ENCODE results near the gene MRC1.

MRC1 gene

GRCh38 chr10:17880601-17881000 lies 71.5 kb downstream of the MRC1 start:
- Mint-ChIP-seq H3K27ac (no peak overlapping the region), H3K9me3 (ENCODE audit: low read depth) (no peaks in the 10 kb centered on the region), H3K4me1 (ENCODE audit: low read depth) (no peaks in the 10 kb centered on the region), H3K27me3 (peaks cover 2% of the 10 kb centered on the region), H3K36me3 (no peaks in the 10 kb centered on the region), H3K4me3 (no peak overlapping the region)

GRCh38 chr10:17882557-17882956 lies 73.4 kb downstream of the MRC1 start:
- H3K36me3 Mint-ChIP-seq, result no peaks in the 10 kb centered on the region
- H3K9me3 Mint-ChIP-seq (ENCODE audit: low read depth), result no peaks in the 10 kb centered on the region
- H3K27me3 Mint-ChIP-seq, result no peaks in the 10 kb centered on the region
- no peaks in the 10 kb centered on the region for H3K4me1 Mint-ChIP-seq (ENCODE audit: low read depth)
- no peak overlapping the region for H3K27ac Mint-ChIP-seq
- no peak overlapping the region for H3K4me3 Mint-ChIP-seq

GRCh38 chr10:17883621-17884020 lies 74.5 kb downstream of the MRC1 start:
- Mint-ChIP-seq H3K36me3 (no peaks in the 10 kb centered on the region), H3K27ac (no peak overlapping the region), H3K4me1 (ENCODE audit: low read depth) (no peaks in the 10 kb centered on the region), H3K27me3 (no peaks in the 10 kb centered on the region), H3K9me3 (ENCODE audit: low read depth) (no peaks in the 10 kb centered on the region), H3K4me3 (no peak overlapping the region)

- Mint-ChIP-seq H3K27ac (no peak overlapping the region), H3K4me3 (no peak overlapping the region), H3K27me3 (no peaks in the 10 kb centered on the region), H3K9me3 (ENCODE audit: low read depth) (no peaks in the 10 kb centered on the region), H3K4me1 (ENCODE audit: low read depth) (no peaks in the 10 kb centered on the region), H3K36me3 (no peaks in the 10 kb centered on the region)
Measured at GRCh38 chr10:17888189-17888588, 79.0 kb downstream of the MRC1 start.

GRCh38 chr10:17891435-17891834 lies 82.3 kb downstream of the MRC1 start:
- no peaks in the 10 kb centered on the region for H3K36me3 Mint-ChIP-seq
- no peaks in the 10 kb centered on the region for H3K4me1 Mint-ChIP-seq (ENCODE audit: low read depth)
- H3K27ac Mint-ChIP-seq, result no peak overlapping the region
- no peaks in the 10 kb centered on the region for H3K27me3 Mint-ChIP-seq
- no peaks in the 10 kb centered on the region for H3K9me3 Mint-ChIP-seq (ENCODE audit: low read depth)
- H3K4me3 Mint-ChIP-seq, result no peak overlapping the region

GRCh38 chr10:17904564-17904963 lies 95.4 kb downstream of the MRC1 start:
- Mint-ChIP-seq H3K27me3 (peaks cover 2% of the 10 kb centered on the region), H3K9me3 (ENCODE audit: low read depth) (no peaks in the 10 kb centered on the region), H3K36me3 (no peaks in the 10 kb centered on the region), H3K4me1 (ENCODE audit: low read depth) (no peaks in the 10 kb centered on the region), H3K4me3 (no peak overlapping the region), H3K27ac (no peak overlapping the region)

- H3K4me3 Mint-ChIP-seq, result no peak overlapping the region
- H3K36me3 Mint-ChIP-seq, result no peaks in the 10 kb centered on the region
- no peaks in the 10 kb centered on the region for H3K9me3 Mint-ChIP-seq (ENCODE audit: low read depth)
- no peaks in the 10 kb centered on the region for H3K4me1 Mint-ChIP-seq (ENCODE audit: low read depth)
- no peak overlapping the region for H3K27ac Mint-ChIP-seq
- H3K27me3 Mint-ChIP-seq, result peaks cover 5% of the 10 kb centered on the region
Measured at GRCh38 chr10:17905491-17905890, 96.3 kb downstream of the MRC1 start.

- Mint-ChIP-seq H3K27ac (no peak overlapping the region), H3K4me3 (no peak overlapping the region), H3K36me3 (no peaks in the 10 kb centered on the region), H3K4me1 (ENCODE audit: low read depth) (no peaks in the 10 kb centered on the region), H3K9me3 (ENCODE audit: low read depth) (no peaks in the 10 kb centered on the region), H3K27me3 (peaks cover 5% of the 10 kb centered on the region)
Measured at GRCh38 chr10:17906002-17906401, 96.9 kb downstream of the MRC1 start.

GRCh38 chr10:17907641-17908040 lies 98.5 kb downstream of the MRC1 start:
- H3K36me3 Mint-ChIP-seq, result no peaks in the 10 kb centered on the region
- no peak overlapping the region for H3K27ac Mint-ChIP-seq
- peaks cover 7% of the 10 kb centered on the region for H3K27me3 Mint-ChIP-seq

GRCh38 chr10:17910125-17910789 lies 101.1 kb downstream of the MRC1 start:
- peaks cover 5% of the 10 kb centered on the region for H3K9me3 Mint-ChIP-seq (ENCODE audit: low read depth)
- no peaks in the 10 kb centered on the region for H3K4me1 Mint-ChIP-seq (ENCODE audit: low read depth)
- peaks cover 7% of the 10 kb centered on the region for H3K27me3 Mint-ChIP-seq
- H3K4me3 Mint-ChIP-seq, result no peak overlapping the region
- no peaks in the 10 kb centered on the region for H3K36me3 Mint-ChIP-seq
- H3K27ac Mint-ChIP-seq, result no peak overlapping the region

More at GRCh38 chr10:17907641-17908040, 98.5 kb downstream of the MRC1 start:
- H3K4me1 Mint-ChIP-seq (ENCODE audit: low read depth), result no peaks in the 10 kb centered on the region
- no peak overlapping the region for H3K4me3 Mint-ChIP-seq
- H3K9me3 Mint-ChIP-seq (ENCODE audit: low read depth), result peaks cover 5% of the 10 kb centered on the region

- peaks cover 5% of the 10 kb centered on the region for H3K27me3 Mint-ChIP-seq
- peaks cover 5% of the 10 kb centered on the region for H3K9me3 Mint-ChIP-seq (ENCODE audit: low read depth)
- H3K4me3 Mint-ChIP-seq, result no peak overlapping the region
- no peak overlapping the region for H3K27ac Mint-ChIP-seq
- no peaks in the 10 kb centered on the region for H3K36me3 Mint-ChIP-seq
- H3K4me1 Mint-ChIP-seq (ENCODE audit: low read depth), result no peaks in the 10 kb centered on the region
Measured at GRCh38 chr10:17912754-17913153, 103.6 kb downstream of the MRC1 start.

- Mint-ChIP-seq H3K9me3 (ENCODE audit: low read depth) (peaks cover 5% of the 10 kb centered on the region), H3K4me3 (no peak overlapping the region), H3K27me3 (peaks cover 5% of the 10 kb centered on the region), H3K27ac (no peak overlapping the region), H3K36me3 (no peaks in the 10 kb centered on the region), H3K4me1 (ENCODE audit: low read depth) (no peaks in the 10 kb centered on the region)
Measured at GRCh38 chr10:17913604-17914003, 104.5 kb downstream of the MRC1 start.

- Mint-ChIP-seq H3K27me3 (peaks cover 5% of the 10 kb centered on the region), H3K4me1 (ENCODE audit: low read depth) (no peaks in the 10 kb centered on the region), H3K9me3 (ENCODE audit: low read depth) (peaks cover 8% of the 10 kb centered on the region), H3K27ac (no peak overlapping the region), H3K36me3 (no peaks in the 10 kb centered on the region), H3K4me3 (no peak overlapping the region)
Measured at GRCh38 chr10:17914169-17915045, 105.3 kb downstream of the MRC1 start.

GRCh38 chr10:17915181-17915580 lies 106.0 kb downstream of the MRC1 start:
- no peaks in the 10 kb centered on the region for H3K36me3 Mint-ChIP-seq
- H3K27ac Mint-ChIP-seq, result no peak overlapping the region
- H3K4me3 Mint-ChIP-seq, result no peak overlapping the region
- peaks cover 3% of the 10 kb centered on the region for H3K27me3 Mint-ChIP-seq
- peaks cover 14% of the 10 kb centered on the region for H3K9me3 Mint-ChIP-seq (ENCODE audit: low read depth)
- no peaks in the 10 kb centered on the region for H3K4me1 Mint-ChIP-seq (ENCODE audit: low read depth)

- Mint-ChIP-seq H3K27me3 (no peaks in the 10 kb centered on the region), H3K9me3 (ENCODE audit: low read depth) (peaks cover 9% of the 10 kb centered on the region), H3K27ac (no peak overlapping the region), H3K36me3 (no peaks in the 10 kb centered on the region), H3K4me1 (ENCODE audit: low read depth) (no peaks in the 10 kb centered on the region), H3K4me3 (no peak overlapping the region)
Measured at GRCh38 chr10:17918187-17918903, 109.2 kb downstream of the MRC1 start.

All from activated naive CD8-positive, alpha-beta T cell (primary cell).